ENCODE results near the gene PIP5K1C. TPM values are rescaled to one million over a fixed set of nuclear protein-coding genes. Genes with fewer than 3 reads are reported as not detected.

Gene PIP5K1C
- 10 to 100 TPM; 14.6 to 15.3 TPM for total RNA-seq

GRCh38 chr19:3700242-3701032, at the start of gene PIP5K1C:
TSS of gene PIP5K1C (minus strand) at chr19:3700468. CDS start at chr19:3700390, 78 bp downstream.
- H3K27me3 Mint-ChIP-seq, result no peaks in the 10 kb centered on the region

GRCh38 chr19:3748965-3749364, 48.7 kb upstream of the PIP5K1C start:
- Mint-ChIP-seq H3K4me1 (no peaks in the 10 kb centered on the region), H3K27ac (no peak overlapping the region), H3K36me3 (ENCODE audit: low read depth) (peaks cover 19% of the 10 kb centered on the region), H3K9me3 (ENCODE audit: low read depth) (no peaks in the 10 kb centered on the region), H3K27me3 (no peaks in the 10 kb centered on the region), H3K4me3 (no peak overlapping the region)
- DNase-seq (no peak), ATAC-seq (no peak)
- ChIA-PET CTCF (no interaction called here), POLR2A (interaction anchor here (0.6 kb wide), 1 partner anchor 17 kb away, joined by 4 read pairs; no protein-coding TSS in a partner anchor)
- intact Hi-C loops (cut with DNase I, micrococcal nuclease), result no loop called here

More at GRCh38 chr19:3700242-3701032, at the start of gene PIP5K1C:
- H3K4me3 Mint-ChIP-seq, result peak within 1 kb of the TSS; percentile 87
- peak within 1 kb of the TSS; percentile 80 for H3K27ac Mint-ChIP-seq
- intact Hi-C loops (cut with DNase I, micrococcal nuclease), result loop anchor here (1.0 to 2.0 kb wide), 7 partner anchors 29 to 938 kb away; partner anchors contain the start of genes HMG20B (in 1 of the 2), MFSD12 (in 1 of the 2) and TNFAIP8L1 (in 1 of the 2)
- DNase-seq (peak; percentile 97), ATAC-seq (peak; percentile 95)
- no peaks in the 10 kb centered on the region for H3K36me3 Mint-ChIP-seq (ENCODE audit: low read depth)
- CTCF ChIA-PET, result interaction anchor here (0.6 to 2.6 kb wide), 7 partner anchors 10 to 33 kb away, joined by 3 to 18 read pairs (median 5); no protein-coding TSS in a partner anchor
- peaks cover 17% of the 10 kb centered on the region for H3K4me1 Mint-ChIP-seq
- POLR2A ChIA-PET, result no interaction called here
- no peaks in the 10 kb centered on the region for H3K9me3 Mint-ChIP-seq (ENCODE audit: low read depth)

DNA sequence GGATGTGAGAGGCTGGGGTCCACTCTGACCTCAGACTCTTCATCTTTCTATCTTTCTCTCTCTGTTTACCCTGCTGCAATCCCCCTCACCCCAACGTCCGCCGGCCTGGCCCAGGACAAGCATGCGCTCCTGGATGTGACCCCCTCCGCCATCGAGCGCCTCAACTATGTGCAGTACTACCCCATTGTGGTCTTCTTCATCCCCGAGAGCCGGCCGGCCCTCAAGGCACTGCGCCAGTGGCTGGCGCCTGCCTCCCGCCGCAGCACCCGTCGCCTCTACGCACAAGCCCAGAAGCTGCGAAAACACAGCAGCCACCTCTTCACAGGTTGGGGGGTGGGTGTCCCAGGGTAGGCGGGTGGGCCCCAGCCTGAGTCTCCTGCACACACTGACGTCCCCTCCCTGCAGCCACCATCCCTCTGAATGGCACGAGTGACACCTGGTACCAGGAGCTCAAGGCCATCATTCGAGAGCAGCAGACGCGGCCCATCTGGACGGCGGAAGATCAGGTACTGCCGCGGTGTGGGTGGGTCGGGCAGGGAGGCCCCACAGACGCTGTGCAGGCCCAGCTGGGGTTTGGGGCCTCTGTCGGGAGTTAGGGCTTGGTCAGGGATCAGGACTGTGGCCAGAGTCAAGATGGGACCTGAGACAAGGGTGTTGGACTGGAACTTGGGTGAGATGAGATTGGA, 46.2 kb upstream of the PIP5K1C start:
- ChIA-PET CTCF (interaction anchor here (0.7 kb wide), 1 partner anchor 204 kb away, joined by 3 read pairs; no protein-coding TSS in a partner anchor), POLR2A (no interaction called here)
- ATAC-seq (no peak), DNase-seq (no peak)
- no peaks in the 10 kb centered on the region for H3K4me1 Mint-ChIP-seq
- intact Hi-C loops (cut with DNase I, micrococcal nuclease), result no loop called here
- peaks cover 16% of the 10 kb centered on the region for H3K36me3 Mint-ChIP-seq (ENCODE audit: low read depth)
- H3K4me3 Mint-ChIP-seq, result no peak overlapping the region
- no peaks in the 10 kb centered on the region for H3K27me3 Mint-ChIP-seq
- no peak overlapping the region for H3K27ac Mint-ChIP-seq
- no peaks in the 10 kb centered on the region for H3K9me3 Mint-ChIP-seq (ENCODE audit: low read depth)

- no peak for DNase-seq
- peaks cover 12% of the 10 kb centered on the region for H3K36me3 Mint-ChIP-seq (ENCODE audit: low read depth)
- intact Hi-C loops (cut with DNase I, micrococcal nuclease), result no loop called here
- no peak for ATAC-seq
- CTCF ChIA-PET, result no interaction called here
- H3K4me3 Mint-ChIP-seq, result no peak overlapping the region
- POLR2A ChIA-PET, result no interaction called here
- H3K27me3 Mint-ChIP-seq, result no peaks in the 10 kb centered on the region
- no peaks in the 10 kb centered on the region for H3K9me3 Mint-ChIP-seq (ENCODE audit: low read depth)
- no peaks in the 10 kb centered on the region for H3K4me1 Mint-ChIP-seq
- H3K27ac Mint-ChIP-seq, result no peak overlapping the region
These were observed 45.2 kb upstream of the PIP5K1C start for GRCh38 chr19:3745363-3746045.

GRCh38 chr19:3743486-3743885, 43.2 kb upstream of the PIP5K1C start:
- no peak for DNase-seq
- Mint-ChIP-seq H3K4me3 (no peak overlapping the region), H3K36me3 (ENCODE audit: low read depth) (no peaks in the 10 kb centered on the region), H3K4me1 (peaks cover 12% of the 10 kb centered on the region), H3K27ac (no peak overlapping the region), H3K9me3 (ENCODE audit: low read depth) (no peaks in the 10 kb centered on the region), H3K27me3 (no peaks in the 10 kb centered on the region)
- peak; percentile 49 for ATAC-seq
- ChIA-PET POLR2A (no interaction called here), CTCF (no interaction called here)
- intact Hi-C loops (cut with DNase I, micrococcal nuclease), result no loop called here

- Mint-ChIP-seq H3K9me3 (ENCODE audit: low read depth) (no peaks in the 10 kb centered on the region), H3K27me3 (no peaks in the 10 kb centered on the region), H3K36me3 (ENCODE audit: low read depth) (peaks cover 1% of the 10 kb centered on the region), H3K4me3 (no peak overlapping the region), H3K4me1 (peaks cover 14% of the 10 kb centered on the region), H3K27ac (no peak overlapping the region)
- ATAC-seq (no peak), DNase-seq (no peak)
- ChIA-PET POLR2A (no interaction called here), CTCF (interaction anchor here (1.2 kb wide), 1 partner anchor 20 kb away, joined by 3 read pairs; no protein-coding TSS in a partner anchor)
- intact Hi-C loops (cut with DNase I, micrococcal nuclease), result no loop called here
These were observed 40.2 kb upstream of the PIP5K1C start for GRCh38 chr19:3740431-3740830.

- H3K4me3 Mint-ChIP-seq, result no peak overlapping the region
- ChIA-PET POLR2A (no interaction called here), CTCF (interaction anchor here (0.6 kb wide), 1 partner anchor 27 kb away, joined by 5 read pairs; no protein-coding TSS in a partner anchor)
- intact Hi-C loops (cut with DNase I, micrococcal nuclease), result no loop called here
- no peak for ATAC-seq
- H3K36me3 Mint-ChIP-seq (ENCODE audit: low read depth), result peaks cover 1% of the 10 kb centered on the region
- no peaks in the 10 kb centered on the region for H3K9me3 Mint-ChIP-seq (ENCODE audit: low read depth)
- DNase-seq, result no peak
- H3K27me3 Mint-ChIP-seq, result no peaks in the 10 kb centered on the region
- H3K4me1 Mint-ChIP-seq, result peaks cover 14% of the 10 kb centered on the region
- H3K27ac Mint-ChIP-seq, result no peak overlapping the region
These were observed 38.4 kb upstream of the PIP5K1C start for GRCh38 chr19:3738477-3739220.

GRCh38 chr19:3737487-3738205, 37.4 kb upstream of the PIP5K1C start:
- intact Hi-C loops (cut with DNase I, micrococcal nuclease), result no loop called here
- CTCF ChIA-PET, result no interaction called here
- POLR2A ChIA-PET, result no interaction called here
- Mint-ChIP-seq H3K4me1 (peaks cover 14% of the 10 kb centered on the region), H3K4me3 (no peak overlapping the region), H3K9me3 (ENCODE audit: low read depth) (no peaks in the 10 kb centered on the region), H3K27me3 (no peaks in the 10 kb centered on the region), H3K36me3 (ENCODE audit: low read depth) (peaks cover 1% of the 10 kb centered on the region), H3K27ac (no peak overlapping the region)
- ATAC-seq (no peak), DNase-seq (no peak)

DNA sequence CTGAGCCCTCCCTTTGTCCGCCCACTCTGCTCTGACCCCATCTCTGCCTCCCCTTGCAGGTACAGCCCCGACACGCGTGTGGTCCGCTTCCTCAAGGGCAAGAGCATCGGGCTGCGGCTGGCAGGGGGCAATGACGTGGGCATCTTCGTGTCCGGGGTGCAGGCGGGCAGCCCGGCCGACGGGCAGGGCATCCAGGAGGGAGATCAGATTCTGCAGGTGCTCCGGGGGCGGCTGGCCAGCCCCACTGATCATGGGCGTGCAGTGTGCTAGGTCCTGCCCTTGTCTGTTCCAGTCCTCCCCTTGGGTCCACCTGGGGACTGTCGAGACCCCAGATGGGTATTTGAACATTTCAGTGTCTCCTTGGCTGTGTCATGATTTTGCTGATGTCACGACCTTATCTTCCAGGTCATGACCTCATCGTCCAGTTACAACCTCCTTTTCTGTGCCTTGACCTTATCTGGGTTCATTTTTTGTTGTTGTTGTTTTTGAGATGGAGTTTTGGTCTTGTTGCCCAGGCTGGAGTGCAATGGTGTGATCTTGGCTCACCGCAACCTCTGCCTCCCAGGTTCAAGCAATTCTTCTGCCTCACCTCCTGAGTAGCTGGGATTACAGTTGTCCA, 35.9 kb upstream of the PIP5K1C start:
- no peak overlapping the region for H3K27ac Mint-ChIP-seq
- ChIA-PET POLR2A (interaction anchor here (0.6 kb wide), 1 partner anchor 109 kb away, joined by 5 read pairs; no protein-coding TSS in a partner anchor), CTCF (no interaction called here)
- H3K4me3 Mint-ChIP-seq, result no peak overlapping the region
- intact Hi-C loops (cut with DNase I, micrococcal nuclease), result no loop called here
- H3K27me3 Mint-ChIP-seq, result no peaks in the 10 kb centered on the region
- ATAC-seq, result no peak
- H3K4me1 Mint-ChIP-seq, result peaks cover 14% of the 10 kb centered on the region
- no peaks in the 10 kb centered on the region for H3K9me3 Mint-ChIP-seq (ENCODE audit: low read depth)
- H3K36me3 Mint-ChIP-seq (ENCODE audit: low read depth), result peaks cover 1% of the 10 kb centered on the region
- no peak for DNase-seq

DNA sequence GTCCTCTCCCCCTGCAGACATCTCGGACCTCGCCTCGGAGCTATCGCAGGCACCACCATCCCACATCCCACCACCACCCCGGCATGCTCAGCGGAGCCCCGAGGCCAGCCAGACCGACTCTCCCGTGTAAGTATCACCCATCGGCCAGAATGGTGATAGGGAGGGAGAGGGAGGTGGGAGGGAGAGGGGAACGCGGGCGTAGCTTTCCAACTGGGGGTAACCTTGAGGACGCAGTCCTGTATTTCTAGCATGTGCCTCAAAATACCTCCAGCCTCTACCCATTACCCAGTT, 34.0 kb upstream of the PIP5K1C start:
- Mint-ChIP-seq H3K27me3 (no peaks in the 10 kb centered on the region), H3K36me3 (ENCODE audit: low read depth) (peaks cover 1% of the 10 kb centered on the region), H3K27ac (no peak overlapping the region), H3K4me3 (no peak overlapping the region), H3K9me3 (ENCODE audit: low read depth) (no peaks in the 10 kb centered on the region), H3K4me1 (peaks cover 8% of the 10 kb centered on the region)
- DNase-seq (no peak), ATAC-seq (no peak)
- CTCF ChIA-PET, result interaction anchor here (0.6 kb wide), 1 partner anchor 443 kb away, joined by 3 read pairs; no protein-coding TSS in a partner anchor
- POLR2A ChIA-PET, result interaction anchor here (0.7 kb wide), 1 partner anchor 37 kb away, joined by 3 read pairs; no protein-coding TSS in a partner anchor
- intact Hi-C loops (cut with DNase I, micrococcal nuclease), result no loop called here
